Activated T-helper 1 cell treated with anti-CD3 and anti-CD28 coated beads, Interleukin-12 subunit alpha, Interleukin-12 subunit beta, Interleukin-2, Interleukin-4 antibody, amounts not matched to agents 30 ng/mL and 10 ng/mL and 1 ng/mL, durations not matched to agents 14 hours and 24 hours and 36 hours (primary cell): ENCODE measurements around the gene DNAAF8. TPM values are rescaled to one million over a fixed set of nuclear protein-coding genes. Genes with fewer than 3 reads are reported as not detected.
"Not testable (repeated sequence)": the region's sequence is repeated elsewhere in the genome, so short reads cannot be mapped to it uniquely, and the experiment has no call there.

ENCODE experiments used
- DNase-seq: peaks from one replicate; pipeline ENCODE4 v3.0.0; 2021; ENCODE audit warnings: low spot score
- H3K27ac Mint-ChIP-seq: one replicate; pipeline ENCODE4 v1.8.0; 2021; ENCODE audit warnings: mild to moderate bottlenecking, mixed read lengths
- H3K27me3 Mint-ChIP-seq: one replicate; pipeline ENCODE4 v1.8.0; 2022; ENCODE audit warnings: mild to moderate bottlenecking, moderate library complexity, mixed read lengths; ENCODE audit not compliant: insufficient read depth
- H3K36me3 Mint-ChIP-seq: one replicate; pipeline ENCODE4 v1.8.0; 2021; ENCODE audit warnings: low read depth, mixed read lengths
- H3K4me1 Mint-ChIP-seq: one replicate; pipeline ENCODE4 v1.8.0; 2021; ENCODE audit warnings: low read depth, mixed read lengths
- H3K4me3 Mint-ChIP-seq: one replicate; pipeline ENCODE4 v1.8.0; 2021; ENCODE audit warnings: mild to moderate bottlenecking, moderate library complexity, mixed read lengths
- H3K9me3 Mint-ChIP-seq: one replicate; pipeline ENCODE4 v1.8.0; 2021; ENCODE audit warnings: mixed read lengths
- intact Hi-C: fragments of 100-400 bp; cut with micrococcal nuclease; formaldehyde crosslinking; loops from one replicate; pipeline ENCODE4 v1.15.1; 2024
- total RNA-seq: library from RNA; stranded (reverse); gene quantifications from 2 replicates; pipeline ENCODE4 v1.2.3, GENCODE V29; 2022

DNAAF8 gene
- total RNA-seq, 1 donor from 2014 or later = not detected

DNA sequence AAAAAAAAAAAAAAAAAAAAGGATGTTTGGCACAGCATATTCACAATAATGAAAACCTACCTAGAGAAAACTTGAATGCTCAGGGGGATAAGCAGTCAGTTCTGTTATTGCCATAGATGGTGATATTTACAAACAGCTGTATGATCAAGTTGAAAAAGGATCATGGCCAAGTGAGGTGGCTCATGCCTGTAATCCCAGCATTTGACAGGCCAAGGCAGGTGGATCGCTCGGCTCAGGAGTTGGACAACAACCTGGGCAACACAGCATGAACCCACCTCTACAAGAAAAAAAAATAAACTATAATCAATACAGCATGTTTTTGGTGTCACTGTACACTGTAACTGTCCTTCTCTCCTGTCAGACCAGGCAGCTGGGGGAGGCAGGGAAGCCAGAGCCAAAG is 19.3 kb upstream of the DNAAF8 start:
- intact Hi-C loops = no loop called here
- Mint-ChIP-seq H3K27ac (no peak overlapping the region), H3K36me3 (peaks cover 5% of the 10 kb centered on the region), H3K4me3 (no peak overlapping the region), H3K27me3 (no peaks in the 10 kb centered on the region), H3K9me3 (no peaks in the 10 kb centered on the region), H3K4me1 (no peaks in the 10 kb centered on the region)
- DNase-seq = no peak

DNA sequence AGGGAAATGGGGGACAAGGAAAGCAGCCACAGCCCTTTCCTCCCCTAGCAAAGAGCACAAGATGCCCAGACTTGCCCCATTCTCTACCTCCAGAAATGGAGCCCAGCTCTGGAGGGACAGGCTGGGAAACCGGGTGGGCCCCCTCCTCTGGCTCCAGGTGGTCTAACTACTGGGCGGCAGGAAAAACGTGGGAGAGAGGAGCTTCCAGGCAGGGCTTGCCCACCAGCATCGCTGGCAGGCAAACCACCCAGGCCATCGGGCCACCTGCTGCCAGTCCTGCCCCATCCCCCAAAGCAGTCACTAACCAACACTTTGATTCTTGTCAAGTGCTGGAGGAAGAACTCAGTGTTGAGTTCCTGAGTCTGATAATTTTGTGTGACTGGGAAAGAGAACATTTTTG is 15.9 kb upstream of the DNAAF8 start:
- H3K27ac Mint-ChIP-seq = no peak overlapping the region

DNA sequence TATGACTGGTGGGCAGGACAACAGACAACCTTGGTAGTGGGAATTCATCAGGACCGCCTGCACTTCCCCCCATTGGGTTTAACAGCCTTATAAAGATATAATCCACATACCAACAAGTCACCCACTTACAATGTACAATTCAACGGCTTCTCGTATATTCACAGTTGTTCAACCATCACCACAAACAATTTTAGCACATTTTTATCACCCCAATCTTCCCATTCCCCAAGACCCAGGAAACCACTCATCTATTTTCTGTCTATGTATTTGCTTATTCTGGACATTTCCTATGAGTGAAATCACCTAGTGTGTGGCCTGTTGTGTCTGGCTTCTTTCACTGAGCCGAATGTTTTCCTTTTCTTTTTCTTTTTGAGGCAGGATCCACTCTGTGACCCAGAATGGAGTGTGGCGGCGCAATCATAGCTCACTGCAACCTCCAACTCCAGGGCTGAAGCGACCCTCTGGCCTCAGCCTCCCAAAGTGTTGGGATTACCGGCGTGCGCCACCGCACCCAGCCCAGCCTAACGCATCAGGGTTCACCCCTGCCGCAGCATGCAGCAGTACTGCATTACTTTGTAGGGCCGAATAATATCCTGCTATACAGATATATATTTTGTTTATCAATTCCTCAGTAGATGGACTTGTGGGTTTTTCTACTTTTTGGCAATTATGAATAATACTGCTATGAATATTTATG is 11.1 kb upstream of the DNAAF8 start:
- H3K27ac Mint-ChIP-seq = no peak overlapping the region
- H3K4me1 Mint-ChIP-seq = no peaks in the 10 kb centered on the region
- H3K27me3 Mint-ChIP-seq = no peaks in the 10 kb centered on the region
- intact Hi-C loops = no loop called here
- no peaks in the 10 kb centered on the region for H3K9me3 Mint-ChIP-seq
- no peak for DNase-seq
- H3K36me3 Mint-ChIP-seq = peaks cover 3% of the 10 kb centered on the region
- H3K4me3 Mint-ChIP-seq = no peak overlapping the region

More for the DNA sequence above, 15.9 kb upstream of the DNAAF8 start:
- Mint-ChIP-seq H3K9me3 (no peaks in the 10 kb centered on the region), H3K27me3 (no peaks in the 10 kb centered on the region), H3K36me3 (no peaks in the 10 kb centered on the region), H3K4me1 (no peaks in the 10 kb centered on the region), H3K4me3 (no peak overlapping the region)
- no peak for DNase-seq
- intact Hi-C loops = no loop called here

GRCh38 chr16:4724661-4725270 is 9.6 kb upstream of the DNAAF8 start:
- peaks cover 7% of the 10 kb centered on the region for H3K36me3 Mint-ChIP-seq
- no peaks in the 10 kb centered on the region for H3K4me1 Mint-ChIP-seq
- no peak overlapping the region for H3K4me3 Mint-ChIP-seq
- no peaks in the 10 kb centered on the region for H3K27me3 Mint-ChIP-seq
- no peak for DNase-seq
- no peaks in the 10 kb centered on the region for H3K9me3 Mint-ChIP-seq
- no peak overlapping the region for H3K27ac Mint-ChIP-seq
- intact Hi-C loops = no loop called here

DNA sequence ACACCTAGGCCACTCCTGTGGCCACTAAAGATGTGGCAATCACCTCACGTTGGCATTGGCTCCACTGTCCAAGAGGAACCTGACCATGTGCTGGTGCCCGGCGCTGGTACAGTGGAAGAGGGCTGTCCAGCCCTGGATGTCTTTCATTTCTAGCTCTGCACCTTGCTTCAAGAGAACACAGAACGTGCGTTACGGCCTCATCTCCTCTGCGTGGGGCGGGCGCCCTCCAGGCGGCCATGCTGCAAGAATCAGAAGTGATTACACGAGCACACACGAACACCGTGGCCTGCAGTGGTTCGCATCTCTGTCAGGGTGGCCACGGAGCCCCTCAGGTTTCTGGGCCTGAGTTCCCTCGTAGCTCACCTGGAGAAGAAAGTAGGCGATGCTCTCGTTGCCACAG is 7.7 kb upstream of the DNAAF8 start:
- H3K36me3 Mint-ChIP-seq = peaks cover 9% of the 10 kb centered on the region
- no peaks in the 10 kb centered on the region for H3K4me1 Mint-ChIP-seq
- intact Hi-C loops = no loop called here
- H3K4me3 Mint-ChIP-seq = no peak overlapping the region
- H3K27ac Mint-ChIP-seq = no peak overlapping the region
- no peak for DNase-seq
- no peaks in the 10 kb centered on the region for H3K9me3 Mint-ChIP-seq
- no peaks in the 10 kb centered on the region for H3K27me3 Mint-ChIP-seq

DNA sequence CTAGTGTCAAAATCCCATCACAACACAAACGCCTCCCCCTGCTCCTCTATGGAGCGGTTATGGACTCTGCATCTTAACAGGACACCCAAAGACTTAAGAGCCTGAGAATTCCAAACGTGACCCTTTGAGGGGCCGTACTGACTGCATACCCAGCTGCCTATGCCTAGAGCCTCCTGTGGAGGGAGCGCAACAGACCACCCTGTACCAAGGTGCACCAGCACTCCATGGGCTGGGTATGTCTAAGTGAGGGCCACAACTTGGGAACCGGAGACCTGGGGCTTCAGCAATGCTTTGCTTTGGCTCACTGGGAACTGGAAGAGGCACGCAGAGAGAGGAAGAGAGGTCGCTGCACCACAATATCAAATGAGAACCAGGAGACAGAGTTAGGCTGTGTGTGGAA is 5.7 kb upstream of the DNAAF8 start:
- intact Hi-C loops = no loop called here
- peaks cover 11% of the 10 kb centered on the region for H3K36me3 Mint-ChIP-seq
- H3K4me3 Mint-ChIP-seq = no peak overlapping the region
- H3K9me3 Mint-ChIP-seq = no peaks in the 10 kb centered on the region
- peaks cover 11% of the 10 kb centered on the region for H3K4me1 Mint-ChIP-seq
- no peak overlapping the region for H3K27ac Mint-ChIP-seq
- DNase-seq = no peak
- H3K27me3 Mint-ChIP-seq = no peaks in the 10 kb centered on the region

- intact Hi-C loops = loop anchor here (5.0 kb wide), 2 partner anchors 53 to 303 kb away; partner anchors contain the start of gene DNAJA3
- Mint-ChIP-seq H3K4me1 (peaks cover 12% of the 10 kb centered on the region), H3K4me3 (no peak overlapping the region), H3K27me3 (no peaks in the 10 kb centered on the region), H3K27ac (no peak overlapping the region), H3K36me3 (peaks cover 11% of the 10 kb centered on the region), H3K9me3 (no peaks in the 10 kb centered on the region)
- DNase-seq = no peak
Observed at GRCh38 chr16:4729876-4730275, 4.5 kb upstream of the DNAAF8 start.

DNA sequence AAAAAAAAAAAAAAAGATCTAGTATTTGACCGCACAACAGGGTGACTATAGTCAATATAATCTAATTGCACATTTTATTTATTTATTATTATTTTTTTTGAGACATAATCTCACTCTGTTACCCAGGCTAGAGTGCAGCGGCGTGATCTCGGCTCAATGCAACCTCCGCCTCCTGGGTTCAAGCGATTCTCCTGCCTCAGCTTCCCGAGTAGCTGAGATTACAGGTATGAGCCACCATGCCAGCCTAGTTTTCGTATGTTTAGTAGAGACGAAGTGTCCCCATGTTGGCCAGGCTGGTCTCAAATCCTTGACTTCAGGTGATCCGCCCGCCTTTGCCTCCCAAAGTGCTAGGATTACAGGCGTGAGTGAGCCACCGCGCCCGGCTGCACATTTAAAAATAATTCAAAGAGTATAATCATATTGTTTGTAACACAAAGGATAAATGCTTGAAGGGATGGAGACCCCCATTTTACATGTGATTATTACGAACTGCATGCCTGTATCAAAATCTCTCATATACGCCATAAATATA is 1.1 kb upstream of the DNAAF8 start:
- peaks cover 7% of the 10 kb centered on the region for H3K36me3 Mint-ChIP-seq
- H3K4me3 Mint-ChIP-seq = peak overlapping the region; percentile 88
- H3K27me3 Mint-ChIP-seq = no peaks in the 10 kb centered on the region
- H3K4me1 Mint-ChIP-seq = peaks cover 26% of the 10 kb centered on the region
- peak overlapping the region; percentile 58 for H3K27ac Mint-ChIP-seq
- H3K9me3 Mint-ChIP-seq = no peaks in the 10 kb centered on the region
- intact Hi-C loops = loop anchor here (5.0 kb wide), 2 partner anchors 56 to 306 kb away; partner anchors contain the start of gene DNAJA3
- DNase-seq = no peak

- DNase-seq = no peak
- no peaks in the 10 kb centered on the region for H3K27me3 Mint-ChIP-seq
- peak overlapping the region; percentile 58 for H3K27ac Mint-ChIP-seq
- H3K9me3 Mint-ChIP-seq = no peaks in the 10 kb centered on the region
- intact Hi-C loops = loop anchor here (1.0 to 5.0 kb wide), 9 partner anchors 34 to 306 kb away; partner anchors contain the start of genes DNAJA3, GLYR1, NUDT16L1 and ROGDI
- H3K4me3 Mint-ChIP-seq = peak overlapping the region; percentile 88
- peaks cover 26% of the 10 kb centered on the region for H3K4me1 Mint-ChIP-seq
- H3K36me3 Mint-ChIP-seq = peaks cover 5% of the 10 kb centered on the region
Observed at GRCh38 chr16:4733747-4734062, 632 bp upstream of the DNAAF8 start.

DNA sequence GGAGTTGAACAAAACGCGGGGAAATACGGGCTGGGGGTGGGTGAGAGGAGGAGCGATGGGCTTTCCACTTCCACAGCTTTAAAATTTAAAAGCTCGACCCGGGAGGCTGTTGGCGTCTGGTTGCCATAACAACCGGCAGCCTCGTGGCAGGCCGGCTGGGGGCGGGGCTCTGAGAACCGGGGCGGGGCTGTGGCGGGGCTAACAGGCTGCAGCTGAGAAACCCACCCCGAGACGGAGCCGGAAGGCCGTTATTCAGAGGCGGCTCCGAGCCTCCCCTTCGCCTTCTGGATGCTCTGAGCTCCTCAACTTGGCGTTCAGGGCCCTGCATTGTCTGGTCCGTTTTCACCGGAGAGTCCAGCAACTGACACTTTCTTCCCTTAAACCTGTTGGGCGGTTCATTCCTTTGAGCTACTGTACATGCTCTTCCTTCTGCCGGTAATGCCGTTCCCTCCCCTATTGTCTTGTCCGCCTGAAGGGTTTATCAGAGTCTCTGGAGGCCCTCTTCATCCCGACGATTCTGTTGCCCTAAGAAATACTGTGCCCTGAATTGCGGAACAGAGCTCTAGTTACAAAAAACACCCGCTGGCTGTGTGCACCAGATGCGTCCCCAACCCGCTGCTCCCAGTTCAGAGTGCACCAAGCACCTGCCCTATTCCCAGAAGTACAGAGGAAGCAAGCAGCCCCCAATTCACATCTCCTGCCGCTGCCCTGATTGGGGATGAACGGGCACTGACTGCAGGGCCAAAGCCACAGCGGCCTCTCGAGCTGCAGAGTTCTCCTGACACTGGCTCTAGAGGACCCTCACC is 596 bp downstream of the DNAAF8 start:
- peaks cover 26% of the 10 kb centered on the region for H3K4me1 Mint-ChIP-seq
- H3K27ac Mint-ChIP-seq = peak overlapping the region; percentile 84
- DNase-seq = peak; percentile 90
- intact Hi-C loops = loop anchor here (1.0 to 5.0 kb wide), 9 partner anchors 32 to 308 kb away; partner anchors contain the start of genes DNAJA3, GLYR1, NUDT16L1 and ROGDI
- peak overlapping the region; percentile 88 for H3K4me3 Mint-ChIP-seq
- H3K27me3 Mint-ChIP-seq = no peaks in the 10 kb centered on the region
- H3K9me3 Mint-ChIP-seq = no peaks in the 10 kb centered on the region
- peaks cover 3% of the 10 kb centered on the region for H3K36me3 Mint-ChIP-seq

GRCh38 chr16:4736546-4736945 is 2.2 kb downstream of the DNAAF8 start:
- H3K4me3 Mint-ChIP-seq = peak overlapping the region; percentile 13
- no peak for DNase-seq
- peaks cover 1% of the 10 kb centered on the region for H3K36me3 Mint-ChIP-seq
- H3K27ac Mint-ChIP-seq = no peak overlapping the region
- intact Hi-C loops = no loop called here
- H3K27me3 Mint-ChIP-seq = no peaks in the 10 kb centered on the region
- no peaks in the 10 kb centered on the region for H3K9me3 Mint-ChIP-seq
- H3K4me1 Mint-ChIP-seq = peaks cover 26% of the 10 kb centered on the region

GRCh38 chr16:4737545-4737944 is 3.2 kb downstream of the DNAAF8 start:
- H3K4me3 Mint-ChIP-seq = no peak overlapping the region
- intact Hi-C loops = no loop called here
- H3K4me1 Mint-ChIP-seq = peaks cover 26% of the 10 kb centered on the region
- peaks cover 1% of the 10 kb centered on the region for H3K36me3 Mint-ChIP-seq
- H3K27ac Mint-ChIP-seq = no peak overlapping the region
- no peak for DNase-seq
- no peaks in the 10 kb centered on the region for H3K9me3 Mint-ChIP-seq
- H3K27me3 Mint-ChIP-seq = no peaks in the 10 kb centered on the region

- intact Hi-C loops, DNase-seq, H3K4me3 Mint-ChIP-seq, H3K27ac Mint-ChIP-seq, H3K36me3 Mint-ChIP-seq, H3K9me3 Mint-ChIP-seq, H3K27me3 Mint-ChIP-seq: not testable (repeated sequence)
- peaks cover 27% of the 10 kb centered on the region for H3K4me1 Mint-ChIP-seq
Observed at GRCh38 chr16:4738370-4738769, 4.0 kb downstream of the DNAAF8 start.
